Amniotic stem cell (primary cell): ENCODE results near the gene ZNF853.

Experiments used
- DNase-seq: peaks from one replicate; lab custom pipeline; 2025; lab: John Stamatoyannopoulos, UW

The ZNF853 gene

DNA sequence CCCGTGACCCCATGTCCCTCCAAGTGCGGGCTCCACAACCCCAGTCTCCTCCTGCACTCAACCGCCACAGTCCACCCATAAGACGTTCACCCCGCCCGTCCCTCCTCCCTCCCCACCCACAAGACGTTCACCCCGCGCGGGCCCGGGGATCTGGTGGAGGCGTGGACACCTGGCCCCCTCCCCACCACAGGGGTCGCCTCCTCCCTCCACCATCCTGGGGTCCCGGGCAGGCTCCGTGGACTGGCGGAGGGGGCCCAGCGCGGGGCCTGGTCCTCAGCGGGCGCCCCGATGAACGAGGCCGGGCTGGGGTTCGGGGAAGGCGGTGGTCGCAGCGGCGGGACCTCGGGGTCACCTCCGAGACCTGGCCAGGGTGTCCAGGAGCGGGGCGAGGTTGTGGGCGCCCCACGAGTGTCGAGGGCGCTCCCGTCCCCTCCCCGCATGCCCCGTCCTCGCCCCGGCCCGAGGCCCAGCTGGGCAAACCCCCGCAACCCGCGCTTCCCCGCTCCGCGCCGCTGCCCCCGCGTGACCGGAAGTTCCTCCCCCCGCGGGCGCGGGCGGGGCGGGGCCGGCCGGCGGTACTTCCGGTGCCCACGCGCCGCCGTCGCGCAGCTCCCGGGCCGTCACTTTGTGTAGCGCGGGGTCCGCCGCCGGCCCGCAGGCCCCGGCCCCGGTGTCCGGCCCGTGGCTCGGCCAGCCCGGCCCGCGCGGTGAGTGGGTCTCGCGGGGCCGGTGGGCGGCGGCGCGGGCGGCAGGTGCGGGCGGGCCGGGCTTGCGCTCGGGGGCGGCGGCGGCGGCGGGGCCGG lies 21.5 kb downstream of the ZNF853 start, which contains the start of gene ZNF316:
TSS of gene ZNF316 (plus strand) at position 578 of the 803 bp plus-strand sequence. CDS start 5,092 bp downstream, outside the sequence.
- DNase-seq, result no peak

GRCh38 chr7:6637544-6638229 lies 22.3 kb downstream of the ZNF853 start:
- DNase-seq, result no peak

DNA sequence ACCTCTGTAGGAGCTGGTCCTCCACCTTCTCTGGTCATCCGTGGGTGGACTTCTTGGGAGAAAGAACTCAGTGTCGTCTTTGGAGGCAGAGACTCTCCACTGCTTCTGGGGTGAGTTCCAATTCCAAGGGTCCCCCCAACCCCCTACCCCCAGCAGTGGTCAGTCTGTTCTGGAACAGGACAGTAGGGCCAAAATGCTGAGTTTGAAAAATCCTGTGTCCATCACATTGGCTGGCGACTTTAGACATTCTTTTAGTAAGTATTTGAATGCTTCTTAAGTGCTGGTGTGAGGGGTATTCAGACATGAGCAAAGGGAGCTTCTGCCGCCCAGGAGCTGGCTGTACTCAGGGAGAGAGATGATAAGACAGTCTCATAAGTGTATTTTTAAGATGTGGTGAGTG lies 23.6 kb downstream of the ZNF853 start:
- no peak for DNase-seq

DNA sequence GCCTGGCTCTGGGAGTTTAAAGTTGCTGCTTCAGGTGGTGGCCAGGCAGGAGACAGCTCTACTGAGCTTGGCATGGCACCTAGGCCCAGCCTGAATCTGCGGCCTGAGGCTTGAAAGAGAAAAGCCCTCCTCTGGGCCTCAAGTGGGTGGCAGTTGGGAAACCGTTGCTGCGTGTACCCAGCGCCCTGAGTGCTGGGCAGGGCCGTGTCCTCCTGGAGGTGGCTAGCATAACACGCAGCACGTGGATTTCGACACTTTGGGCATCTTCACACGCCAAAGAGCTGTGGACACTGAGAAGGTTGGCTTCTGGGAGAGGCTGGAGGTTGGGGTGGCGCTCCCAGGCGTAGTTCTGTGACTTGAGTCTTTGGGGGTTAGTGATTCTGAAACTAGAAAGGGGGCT lies 24.2 kb downstream of the ZNF853 start:
- no peak for DNase-seq

DNA sequence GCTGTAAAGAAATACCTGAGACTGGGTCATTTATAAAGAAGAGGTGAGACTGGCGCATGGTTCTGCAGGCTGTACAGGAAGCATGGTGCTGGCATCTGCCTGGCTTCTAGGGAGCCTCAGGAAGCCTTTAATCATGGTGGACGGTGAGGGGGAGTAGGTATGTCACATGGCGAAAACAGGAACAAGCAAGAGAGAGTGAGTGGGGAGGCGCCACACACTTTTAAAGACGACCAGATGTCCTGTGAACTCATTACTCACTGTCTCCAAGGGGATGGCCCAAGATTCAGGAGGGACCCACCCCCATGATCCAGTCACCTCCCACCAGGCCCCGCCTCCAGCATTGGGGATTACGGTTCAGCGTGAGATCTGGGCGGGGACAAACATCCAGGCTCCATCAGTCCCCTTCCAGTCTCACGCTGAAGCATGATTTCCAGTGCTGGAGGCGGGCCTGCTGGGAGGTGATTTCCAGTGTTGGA lies 24.9 kb downstream of the ZNF853 start:
- DNase-seq, result no peak

- no peak for DNase-seq
Observed at GRCh38 chr7:6641305-6642035, 26.1 kb downstream of the ZNF853 start.

DNA sequence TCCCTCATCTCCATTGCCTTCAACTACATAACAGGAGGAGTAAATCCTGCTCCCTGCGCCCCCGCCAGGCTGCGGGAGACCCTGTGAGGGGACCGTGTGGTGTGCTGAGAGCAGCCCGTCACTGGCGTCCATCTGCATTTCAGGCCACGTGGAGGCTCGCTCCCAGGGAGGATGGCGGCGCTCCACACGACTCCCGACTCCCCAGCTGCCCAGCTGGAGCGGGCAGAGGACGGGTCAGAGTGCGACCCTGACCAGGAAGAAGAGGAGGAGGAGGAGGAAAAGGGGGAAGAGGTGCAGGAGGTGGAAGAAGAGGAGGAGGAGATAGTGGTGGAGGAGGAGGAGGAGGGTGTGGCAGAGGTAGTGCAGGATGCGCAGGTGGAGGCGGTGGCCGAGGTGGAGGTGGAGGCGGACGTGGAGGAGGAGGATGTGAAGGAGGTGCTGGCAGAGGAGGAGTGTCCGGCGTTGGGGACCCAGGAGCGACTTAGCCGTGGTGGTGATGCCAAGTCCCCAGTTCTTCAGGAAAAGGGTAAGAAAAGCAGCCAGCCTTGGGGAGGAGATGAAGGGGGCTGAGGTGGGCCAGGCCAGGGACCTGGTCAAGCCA lies 26.9 kb downstream of the ZNF853 start:
- no peak for DNase-seq

DNA sequence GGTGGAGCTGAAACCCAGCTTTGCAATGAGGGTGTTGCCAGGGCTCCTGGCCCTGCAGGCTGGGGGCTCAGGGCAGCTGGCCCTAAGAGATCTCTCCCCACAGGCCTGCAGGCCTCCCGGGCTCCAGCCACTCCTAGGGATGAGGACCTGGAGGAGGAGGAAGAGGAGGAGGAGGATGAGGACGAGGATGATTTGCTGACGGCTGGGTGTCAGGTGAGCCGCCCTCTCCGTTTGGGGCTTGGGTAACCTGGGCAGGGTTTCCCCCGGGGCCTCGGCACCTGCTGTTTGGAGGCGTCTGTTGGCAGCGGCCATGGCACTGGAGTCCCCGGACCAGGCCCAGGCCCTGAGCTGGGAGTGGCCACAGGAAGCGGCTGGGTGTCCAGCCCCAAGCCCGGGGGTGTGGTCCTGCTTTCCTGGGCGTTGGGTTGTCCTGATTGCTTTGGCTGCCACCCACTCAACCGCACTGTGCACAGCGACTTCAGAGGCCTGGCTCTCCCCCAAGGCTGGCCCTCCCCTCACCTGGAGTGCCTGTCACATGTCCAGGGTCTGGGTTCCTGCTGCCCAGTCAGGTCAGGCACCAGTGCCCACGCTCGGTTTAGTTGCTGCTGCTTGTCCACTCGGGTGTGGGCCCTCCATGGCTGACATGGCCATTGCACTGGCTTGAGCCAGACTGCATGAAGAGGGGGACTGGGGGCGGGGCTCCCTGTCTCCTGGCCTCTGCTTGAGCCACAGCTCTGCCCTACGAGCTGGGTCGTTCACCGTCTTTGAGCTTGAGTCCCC lies 27.6 kb downstream of the ZNF853 start:
- DNase-seq, result no peak

DNA sequence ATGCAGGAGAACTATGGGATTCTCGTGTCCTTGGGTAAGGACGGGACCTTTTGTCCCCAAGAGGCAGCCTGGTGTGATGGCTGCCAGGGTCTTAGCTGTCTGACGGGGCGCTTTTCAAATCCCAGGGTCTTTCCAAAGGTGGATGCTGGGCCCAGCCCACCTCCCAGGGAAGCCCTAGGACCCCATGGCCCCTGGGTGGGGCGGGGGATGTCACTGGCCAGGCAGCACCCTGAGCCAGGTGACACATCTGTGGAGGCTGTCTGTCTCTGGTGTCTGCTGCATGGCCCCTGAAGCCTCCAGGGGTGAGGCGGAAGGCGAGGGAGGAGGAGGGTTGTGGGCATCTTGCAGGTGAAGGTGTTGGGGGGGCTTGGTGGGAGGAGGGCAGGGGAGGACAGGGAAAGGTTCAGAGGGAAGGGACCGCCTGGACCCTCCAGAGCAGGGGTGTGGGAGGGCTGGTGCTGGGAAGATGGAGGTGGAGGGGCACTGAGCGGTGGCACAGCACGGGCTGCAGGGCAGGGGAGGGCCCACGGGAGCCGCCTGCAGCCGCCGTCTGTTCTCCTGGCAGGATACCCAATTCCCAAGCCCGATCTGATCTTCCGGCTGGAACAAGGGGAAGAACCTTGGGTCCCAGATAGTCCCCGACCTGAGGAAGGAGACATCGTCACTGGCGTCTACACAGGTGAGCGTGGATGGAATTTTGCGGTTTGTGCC lies 28.7 kb downstream of the ZNF853 start:
- no peak for DNase-seq

DNA sequence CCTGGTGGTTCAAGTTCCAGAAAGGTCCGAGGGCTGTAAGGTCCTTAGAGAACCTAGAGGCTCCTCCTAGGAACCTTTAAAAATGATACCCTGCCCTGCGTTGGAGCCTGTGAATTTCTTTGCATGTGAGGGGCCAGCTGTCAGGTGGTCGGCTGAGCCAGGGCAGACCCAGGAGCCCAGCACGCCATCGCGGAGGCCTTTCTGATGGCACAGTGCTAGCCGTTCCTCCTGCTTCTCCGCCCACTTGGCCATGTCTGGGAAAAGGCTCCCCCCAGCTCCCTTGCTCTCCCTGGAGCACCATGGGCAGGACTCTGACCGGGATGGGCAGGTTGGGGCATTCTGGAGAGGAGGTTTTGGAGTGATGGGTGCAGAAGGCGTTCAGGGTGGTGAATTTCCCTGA lies 29.3 kb downstream of the ZNF853 start:
- no peak for DNase-seq

GRCh38 chr7:6646465-6646864 lies 31.1 kb downstream of the ZNF853 start:
- no peak for DNase-seq

- DNase-seq, result no peak
Observed at GRCh38 chr7:6647080-6647479, 31.7 kb downstream of the ZNF853 start.

DNA sequence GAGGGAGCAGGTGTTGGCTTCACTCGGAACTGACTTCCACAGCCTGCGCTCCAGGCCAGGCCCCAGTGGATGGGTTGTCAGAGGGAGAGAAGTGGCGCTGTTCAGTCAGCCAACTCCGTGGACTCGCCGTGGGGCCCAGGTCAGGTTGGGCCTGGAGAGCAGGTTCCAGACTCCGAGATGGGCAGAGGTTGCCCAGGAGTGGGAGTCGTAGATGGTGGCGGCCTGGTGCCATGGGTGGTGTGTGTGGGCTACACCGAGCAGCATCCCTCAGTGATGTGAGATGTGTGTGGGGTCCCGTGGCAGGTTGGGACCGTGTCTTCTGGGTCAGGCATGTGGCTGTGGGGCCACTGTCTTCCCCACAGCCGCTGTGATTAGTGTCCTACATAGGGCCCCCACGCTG lies 32.1 kb downstream of the ZNF853 start:
- DNase-seq, result no peak

GRCh38 chr7:6648066-6648814 lies 32.8 kb downstream of the ZNF853 start:
- DNase-seq, result no peak

DNA sequence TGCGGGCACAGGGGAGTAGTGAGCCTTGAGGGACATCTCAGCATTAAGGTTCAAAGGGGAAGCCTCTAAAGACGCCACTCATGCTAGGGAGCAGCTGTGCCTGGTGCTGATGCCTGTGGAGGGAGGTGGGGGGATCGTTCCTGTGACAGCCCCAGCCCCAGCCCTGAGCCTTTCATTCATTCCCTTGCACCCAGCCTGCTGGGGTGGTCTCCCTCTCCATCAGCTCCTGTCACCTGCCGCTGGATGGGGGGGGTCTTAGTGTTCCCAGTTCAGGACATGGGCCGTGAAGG lies 33.4 kb downstream of the ZNF853 start:
- DNase-seq, result no peak

- no peak for DNase-seq
Observed at GRCh38 chr7:6649241-6649961, 34.0 kb downstream of the ZNF853 start.

DNA sequence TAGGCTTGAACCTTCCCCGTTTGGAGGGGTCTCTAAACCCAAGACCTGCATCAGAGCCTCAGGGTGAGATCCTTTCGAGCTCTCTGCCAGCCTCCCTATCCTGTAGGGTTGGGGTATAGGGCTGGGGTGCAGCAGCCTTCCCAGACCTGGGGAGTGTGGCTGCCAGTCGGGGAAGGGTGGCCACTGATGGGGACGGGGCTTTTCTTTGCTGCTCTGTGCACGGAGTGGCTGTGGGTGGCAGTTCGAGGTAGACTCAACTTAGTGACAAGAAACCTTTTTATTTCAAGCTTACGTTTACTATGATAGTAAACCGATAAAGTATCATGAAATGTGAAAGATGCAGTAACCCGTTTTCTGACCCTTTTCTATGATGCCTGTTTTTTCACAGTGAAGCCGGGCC lies 34.7 kb downstream of the ZNF853 start:
- no peak for DNase-seq

DNA sequence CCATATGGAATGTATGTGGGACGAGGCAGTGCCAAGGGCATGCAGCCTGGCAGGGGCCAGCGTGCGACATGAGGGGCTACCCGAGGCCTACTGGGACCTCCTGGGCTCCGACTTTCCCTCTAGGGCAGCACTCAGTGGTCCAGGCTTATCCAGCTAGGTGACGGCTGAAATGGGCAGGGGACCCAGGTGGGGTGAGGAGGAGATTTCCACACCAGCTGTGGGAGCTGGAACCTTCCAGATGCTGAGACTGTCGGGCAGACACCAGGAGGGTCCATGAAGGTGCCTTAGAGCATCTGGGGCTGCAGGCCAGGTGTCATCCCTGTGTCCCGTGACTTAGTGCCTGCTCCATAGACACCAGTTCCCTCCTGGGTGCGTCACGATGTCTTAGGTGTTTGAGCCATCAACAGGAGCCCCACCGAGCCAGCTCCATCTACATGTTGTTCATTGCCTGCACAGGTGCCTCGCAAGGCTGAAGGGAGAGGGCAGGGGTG lies 35.2 kb downstream of the ZNF853 start:
- DNase-seq, result no peak

- no peak for DNase-seq
Observed at GRCh38 chr7:6651851-6652445, 36.5 kb downstream of the ZNF853 start.
